SU-DHL-6 (cell line): Measurements from ENCODE around the gene CALN1.

Source experiments
- CTCF ChIP-seq: fragments of 200-600 bp; sonication (generic); IDR thresholded peaks from one replicate; pipeline ENCODE4 v1.5.1; 2017; ENCODE audit warnings: antibody characterized with exemption, mild to moderate bottlenecking, low read length, moderate library complexity; ENCODE audit not compliant: insufficient read depth, poor library complexity, severe bottlenecking
- EZH2phosphoT487 ChIP-seq: fragments of 200-600 bp; sonication (generic), shearing (Covaris generic); conservative IDR thresholded peaks from 2 replicates; pipeline ENCODE4 v1.6.1; 2018; ENCODE audit warnings: mild to moderate bottlenecking, antibody characterized with exemption, low read length, moderate library complexity, mixed read lengths

DNA sequence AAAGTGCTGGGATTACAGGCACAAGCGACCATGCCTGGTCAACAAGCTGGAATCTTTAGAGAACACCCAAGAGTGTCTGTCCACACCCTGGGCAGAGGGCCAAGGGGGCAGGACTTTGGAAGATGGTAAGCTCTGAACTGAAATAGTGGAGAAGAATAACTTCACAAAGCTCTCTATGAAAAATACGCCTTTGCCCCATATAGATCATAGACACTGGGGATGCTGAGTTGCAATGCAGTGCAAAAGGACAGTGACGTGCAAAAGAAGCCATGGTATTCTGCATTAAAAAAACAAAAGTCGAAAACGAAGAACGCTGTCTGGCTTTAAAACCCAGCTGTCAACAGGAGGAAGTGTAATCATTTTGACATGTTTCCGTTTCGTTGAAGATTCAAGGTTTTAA is 353.6 kb downstream of the CALN1 start:
- TF ChIP-seq CTCF, result no peak
- no peak for TF ChIP-seq EZH2phosphoT487
